SH-SY5Y (cell line): ENCODE data around the gene TMEM266.

Experiments
- GATA2 ChIP-seq: IDR thresholded peaks from 2 replicates; pipeline ENCODE4 v1.6.1; 2011; ENCODE audit warnings: mild to moderate bottlenecking, low read depth, low read length
- GATA3 ChIP-seq: IDR thresholded peaks from 2 replicates; pipeline ENCODE4 v1.6.1; 2011; ENCODE audit warnings: low read depth, mild to moderate bottlenecking, low read length, moderate library complexity

DNA sequence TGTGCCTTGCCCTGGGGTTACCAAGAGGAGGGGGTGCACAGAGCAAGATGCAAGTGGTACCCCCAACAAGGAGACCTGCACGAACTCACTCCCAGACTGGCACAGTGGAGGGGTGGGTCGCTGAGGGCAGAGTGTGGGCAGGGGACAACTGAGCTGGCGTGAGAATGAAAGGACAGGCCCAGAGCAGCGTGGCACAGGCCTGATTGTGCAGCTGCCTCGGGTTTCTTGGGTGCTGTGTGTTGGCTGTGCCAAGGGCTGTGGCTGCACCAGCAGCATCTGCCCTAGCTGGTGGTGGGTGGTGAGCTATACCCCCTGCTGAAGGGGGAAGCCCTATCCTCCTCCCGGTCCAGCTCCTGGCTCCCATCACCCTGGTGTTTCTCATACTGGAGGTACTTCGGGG lies 92.4 kb downstream of the TMEM266 start:
- no peak for TF ChIP-seq GATA2
- TF ChIP-seq GATA3: no peak
